K562 (cell line): ENCODE measurements around the gene MZB1. TPM values are rescaled to one million over a fixed set of nuclear protein-coding genes. Genes with fewer than 3 reads are reported as not detected.

ENCODE experiments used
- ATAC-seq: fragments of 200-7000 bp; cut with Tn5 transposase; 3 replicates; pipeline ENCODE4 v1.9.1; 2020; ENCODE audit warnings: moderate library complexity
- BruUV-seq: library from RNA; stranded (reverse); fragments of 400-500 nt; replicated peaks from 2 replicates; lab custom pipeline; 2021; lab: Mats Ljungman, UMichigan
- CTCF ChIA-PET: fragments of 300-600 bp; formaldehyde crosslinking; extraction: SDS; loops from one replicate; lab custom pipeline; 2021; ENCODE audit warnings: low intra/inter-chr PET ratio; lab: Yijun Ruan, JAX
- POLR2A ChIA-PET: fragments of 300-600, 350-650 bp; sonication (Branson Sonifier 250); formaldehyde crosslinking; extraction: SDS; loops from one replicate; lab custom pipeline; 2021; ENCODE audit warnings: antibody characterized with exemption, inconsistent platforms; lab: Yijun Ruan, JAX
- DNase-seq, 4 experiments: peaks; one replicate each; pipeline versions ENCODE4 v3.0.0 to v3.0.0-alpha.2; 2011 to 2018; ENCODE audit warnings: low spot score in 3 of 4, mixed read lengths in 3 of 4; ENCODE audit errors: extremely low read depth in 1 of 4
- FAIRE-seq: peaks from 2 replicates; lab custom pipeline; 2011; peaks lifted over from hg19 to GRCh38; lab: Jason Lieb, UNC
- H2AFZ ChIP-seq: 2 replicates; pipeline ENCODE4 v1.6.0; 2011; ENCODE audit warnings: low read depth, low read length, control low read depth, inconsistent platforms
- H3K27ac ChIP-seq: fragments of 200-600 bp; 3 replicates; pipeline ENCODE4 v1.8.0; 2011; ENCODE audit warnings: low read depth, mild to moderate bottlenecking, control low read depth, inconsistent platforms, low read length, moderate library complexity, mixed read lengths; ENCODE audit errors: extremely low read depth
- H3K27me3 ChIP-seq, 2 experiments: fragments of 300-600 bp in 1 of 2; 2 replicates in 1 of 2; 3 replicates in 1 of 2; pipeline versions ENCODE4 v1.6.0 to v1.8.0; 2011; ENCODE audit warnings: inconsistent platforms in 2 of 2, low read length in 2 of 2, mild to moderate bottlenecking in 1 of 2, mixed read lengths in 1 of 2, moderate library complexity in 1 of 2; ENCODE audit not compliant: control insufficient read depth in 2 of 2, insufficient read depth in 2 of 2
- H3K36me3 ChIP-seq: fragments of 300-600 bp; 3 replicates; pipeline ENCODE4 v1.8.0; 2011; ENCODE audit warnings: mild to moderate bottlenecking, low read length, inconsistent platforms; ENCODE audit not compliant: control insufficient read depth, insufficient read depth
- H3K4me1 ChIP-seq, 2 experiments: fragments of 200-600 bp in 1 of 2; replicated peaks in 1 of 2; 2 replicates in 1 of 2; 3 replicates in 1 of 2; pipeline versions ENCODE4 v1.5.1 to v1.8.0; 2011; ENCODE audit warnings: inconsistent platforms in 2 of 2, low read length in 2 of 2, mild to moderate bottlenecking in 1 of 2, mixed read lengths in 1 of 2, moderate library complexity in 1 of 2; ENCODE audit not compliant: control insufficient read depth in 2 of 2, insufficient read depth in 2 of 2
- H3K4me2 ChIP-seq: 2 replicates; pipeline ENCODE4 v1.6.1; 2011; ENCODE audit warnings: low read length, control low read depth, inconsistent platforms, mixed read lengths; ENCODE audit not compliant: insufficient read depth
- H3K4me3 ChIP-seq: fragments of 200-600 bp; sonication (generic), shearing (Covaris generic); 2 replicates; pipeline ENCODE4 v1.5.1; 2016; ENCODE audit warnings: control low read depth, inconsistent platforms
- H3K79me2 ChIP-seq: fragments of 200-600 bp; 3 replicates; pipeline ENCODE4 v1.8.0; 2011; ENCODE audit warnings: low read length, inconsistent platforms; ENCODE audit not compliant: control insufficient read depth, insufficient read depth
- H3K9ac ChIP-seq, 2 experiments: 2 replicates each; pipeline versions ENCODE4 v1.6.0 to v1.6.1; 2011; ENCODE audit warnings: low read depth in 2 of 2, low read length in 2 of 2, control low read depth in 1 of 2, inconsistent platforms in 1 of 2, mild to moderate bottlenecking in 1 of 2, mixed read lengths in 1 of 2; ENCODE audit not compliant: insufficient read depth in 1 of 2
- H3K9me1 ChIP-seq: one replicate; pipeline ENCODE4 v1.6.0; 2011; ENCODE audit warnings: inconsistent platforms, mild to moderate bottlenecking, low read length, moderate library complexity; ENCODE audit not compliant: control insufficient read depth, insufficient read depth
- H3K9me3 ChIP-seq: replicated peaks from 2 replicates; pipeline ENCODE4 v1.5.1; 2011; ENCODE audit warnings: low read depth, low read length, inconsistent platforms; ENCODE audit not compliant: control insufficient read depth, insufficient read depth
- H4K20me1 ChIP-seq: replicated peaks from 2 replicates; pipeline ENCODE4 v1.6.1; 2011; ENCODE audit warnings: low read length, inconsistent platforms, mixed read lengths; ENCODE audit not compliant: control insufficient read depth, insufficient read depth
- DPF2 ChIP-seq: fragments of 450-650 bp; IDR thresholded peaks from 2 replicates; pipeline ENCODE4 v1.6.1; 2016
- ZNF316 ChIP-seq: fragments of 450-650 bp; IDR thresholded peaks from 2 replicates; pipeline ENCODE4 v1.6.1; 2016
- WGBS: fragments of 100-300 bp; shearing (Covaris generic); methylation state at CpG from one replicate; pipeline ENCODE4 v1.1.6; 2016; ENCODE audit warnings: low coverage, mixed read lengths; ENCODE audit not compliant: insufficient coverage; ENCODE audit errors: missing lambda C conversion rate; 5-methylcytosine and 5-hydroxymethylcytosine counted together
- in situ Hi-C: fragments of 300-500 bp; cut with MboI; formaldehyde crosslinking; loops from 4 replicates; pipeline ENCODE4 v1.15.0; 2018; ENCODE audit warnings: inconsistent platforms, mixed read lengths
- intact Hi-C: fragments of 100-400 bp; cut with micrococcal nuclease; formaldehyde crosslinking; loops from 2 replicates; pipeline ENCODE4 v1.14.2; 2022
- polyA plus RNA-seq, 8 experiments: library from polyadenylated mRNA; depleted of rRNA in 4 of 8; stranded (reverse) in 5 of 8; unstranded in 3 of 8; fragments of >200 nt; fragmentation: Nextera tagmentation in 2 of 8; fragmentation: Illumina TruSeq in 1 of 8; extraction: Ambion mirVana in 2 of 8; extraction: Trizol in 1 of 8; gene quantifications; 2 replicates each; pipeline versions ENCODE4 v1.2.1 to v1.2.3, GENCODE V29; 2011 to 2014; ENCODE audit warnings: inconsistent platforms in 1 of 8, missing spikeins in 1 of 8
- total RNA-seq, 7 experiments: library from RNA; depleted of rRNA in 6 of 7; stranded (reverse); fragments of >200 nt in 6 of 7; fragmentation: Illumina TruSeq in 2 of 7; extraction: Trizol in 2 of 7; gene quantifications; 2 replicates each; pipeline versions ENCODE4 v1.2.1 to v1.2.3, GENCODE V29; 2011 to 2021; ENCODE audit warnings: low replicate concordance in 1 of 7

MZB1 gene
- total and polyA plus RNA-seq, 9 of the 15 experiments (the other 6 are each of a cell fraction or from before 2014, with no cell fraction given): 0.13 to 0.31 TPM; not detected in 7

DNA sequence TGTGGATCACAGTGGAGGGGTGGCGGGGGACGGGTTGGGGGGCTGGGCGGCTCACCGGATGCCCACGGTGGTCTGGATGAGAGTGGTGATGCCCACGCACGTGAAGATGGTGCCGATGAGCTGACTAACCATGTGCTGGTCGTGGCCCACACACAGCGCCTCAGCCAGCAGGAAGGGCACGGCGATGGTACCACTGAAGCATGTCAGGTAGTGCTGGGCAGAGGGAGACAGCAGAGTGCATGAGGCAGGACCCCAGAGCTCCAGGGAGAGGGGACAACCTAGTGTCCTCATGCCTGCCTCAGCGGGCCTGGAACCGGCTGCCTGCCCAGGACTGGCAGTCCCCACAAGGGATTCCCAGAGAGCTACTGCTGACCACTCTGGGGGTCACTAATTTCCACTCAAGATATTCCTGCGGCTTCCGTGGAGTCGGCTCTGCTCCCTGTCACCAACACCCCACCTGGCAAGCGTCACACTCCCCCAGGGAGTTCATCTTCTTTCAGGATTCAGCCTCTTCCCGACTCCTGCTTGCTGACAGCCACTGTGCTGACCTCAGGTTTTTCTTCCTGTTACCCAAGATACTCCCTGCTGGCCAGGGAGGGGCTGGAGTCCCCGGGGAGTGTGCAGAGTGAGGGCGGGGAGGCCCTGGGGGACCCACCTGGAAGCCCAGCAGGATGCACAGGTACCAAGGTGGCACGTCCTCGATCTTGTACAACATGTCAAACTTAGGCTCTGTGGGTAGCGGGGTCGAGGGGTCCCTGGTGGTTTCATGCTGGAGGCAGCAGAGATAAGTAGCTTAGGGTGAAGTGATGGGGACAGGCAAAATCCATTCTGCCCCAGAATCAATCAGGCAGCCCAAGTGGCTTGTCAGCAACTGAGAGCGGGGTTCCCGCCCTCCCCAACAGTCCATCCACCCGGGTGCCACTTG lies 7.6 kb downstream of the MZB1 start:
- Histone ChIP-seq H3K27me3 (no peaks in the 10 kb centered on the region), H3K4me3 (no peak overlapping the region)

More for the DNA sequence above, 7.6 kb downstream of the MZB1 start:
- Histone ChIP-seq H3K4me1 (peaks cover 26 to 62% of the 10 kb centered on the region in 2 experiments; a peak in 4 of 5 replicates), H4K20me1 (no peaks in the 10 kb centered on the region), H3K9ac (peak overlapping the region in 1 of 2 experiments; percentile 68; a peak in 2 of 4 replicates), H3K9me3 (no peaks in the 10 kb centered on the region; the same call in 1 of the 2 replicates), H3K27ac (no peak overlapping the region), H3K9me1 (no peaks in the 10 kb centered on the region), H2AFZ (peak overlapping the region; percentile 66), H3K36me3 (no peaks in the 10 kb centered on the region), H3K4me2 (no peak overlapping the region), H3K79me2 (no peaks in the 10 kb centered on the region)
- ChIA-PET CTCF (no interaction called here), POLR2A (interaction anchor here (0.6 to 1.8 kb wide), 8 partner anchors 10 to 101 kb away, joined by 3 to 8 read pairs (median 4); partner anchors contain the start of genes MATR3, SPATA24 and STING1)
- ATAC-seq: peak; percentile 28; the same call in 2 of the 3 replicates
- FAIRE-seq: no peak
- TF ChIP-seq DPF2 (no peak), ZNF316 (0 out of 2 replicates have a peak, but pooled peaks have one; percentile 9)
- no TSS peak for BruUV-seq
- in situ Hi-C loops (no loop called here), intact Hi-C loops (no loop called here)
- DNase-seq: peak in 1 of 4 experiments; percentile 23
- 63% methylated on average over 16 of the region's 28 CpGs for WGBS
